Heart right ventricle (tissue), 16 donors: ENCODE measurements around the gene TMEM191C. TPM values are rescaled to one million over a fixed set of nuclear protein-coding genes. Genes with fewer than 3 reads are reported as not detected.
"Not testable (repeated sequence)": the region's sequence is repeated elsewhere in the genome, so short reads cannot be mapped to it uniquely, and the experiment has no call there.

Source experiments
- ATAC-seq, 8 donors: fragments of 200-7000 bp; cut with Tn5 transposase; one replicate each; pipeline ENCODE4 v1.9.1; 2020; ENCODE audit warnings: mild to moderate bottlenecking in 8 of 8, moderate library complexity in 8 of 8, moderate number of reproducible peaks in 1 of 8
- DNase-seq, 2 donors: peaks; one replicate each; pipeline ENCODE4 v3.0.0-alpha.2; 2020
- H3K27ac ChIP-seq, 10 donors: fragments of 200-600 bp; sonication (generic) in 2 of 10; one replicate each; pipeline versions ENCODE4 v1.5.0 to v1.8.0; 2020 to 2022; ENCODE audit warnings: mild to moderate bottlenecking in 3 of 10
- H3K27me3 ChIP-seq, 7 donors: fragments of 200-600 bp; one replicate each; pipeline ENCODE4 v1.8.0; 2021 to 2022; ENCODE audit warnings: mild to moderate bottlenecking in 2 of 7
- H3K36me3 ChIP-seq, 9 donors: fragments of 200-600 bp; sonication (generic) in 1 of 9; one replicate each; pipeline versions ENCODE4 v1.5.0 to v1.8.0; 2020 to 2022; ENCODE audit warnings: mild to moderate bottlenecking in 2 of 9
- H3K4me1 ChIP-seq, 9 donors: fragments of 200-600 bp; sonication (generic) in 1 of 9; one replicate each; pipeline versions ENCODE4 v1.5.0 to v1.8.0; 2020 to 2022; ENCODE audit warnings: mild to moderate bottlenecking in 4 of 9
- H3K4me3 ChIP-seq, 10 donors: fragments of 200-600 bp; sonication (generic) in 2 of 10; one replicate each; pipeline versions ENCODE4 v1.5.0 to v1.8.0; 2020 to 2022; ENCODE audit warnings: mild to moderate bottlenecking in 7 of 10, moderate library complexity in 2 of 10
- H3K9me3 ChIP-seq, 11 donors: fragments of 200-600 bp in 10 of 11; sonication (generic) in 2 of 11; one replicate each; pipeline versions ENCODE4 v1.5.0 to v1.8.0; 2013 to 2022; ENCODE audit warnings: mild to moderate bottlenecking in 2 of 11, control low read depth in 1 of 11, moderate library complexity in 1 of 11
- CTCF ChIP-seq, 9 donors: fragments of 200-600 bp; sonication (generic) in 2 of 9; IDR thresholded peaks; one replicate each; pipeline versions ENCODE4 v1.5.0 to v1.8.0; 2021 to 2022; ENCODE audit warnings: antibody characterized with exemption in 9 of 9, mild to moderate bottlenecking in 5 of 9, moderate library complexity in 1 of 9
- WGBS, 2 donors: extraction: QIAGEN DNeasy Blood & Tissue Kit; methylation state at CpG; one replicate each; pipeline ENCODE4 v1.1.7; 2013; ENCODE audit warnings: inconsistent platforms in 1 of 2; 5-methylcytosine and 5-hydroxymethylcytosine counted together
- intact Hi-C, 10 donors: fragments of 100-400 bp; cut with DNase I; formaldehyde crosslinking; loops; one replicate each; pipeline versions ENCODE4 v1.11.1 to v1.14.2; 2022
- polyA plus RNA-seq, 2 donors: library from polyadenylated mRNA; stranded (reverse); fragments of 200-250 nt; gene quantifications; one replicate each; pipeline ENCODE4 v1.2.3, GENCODE V29; 2013
- total RNA-seq, 10 donors: library from RNA; stranded (reverse); fragmentation: NEBNext Ultra II Directional in 3 of 10; extraction: Animal tissue kit (Norgen Biotek cat#: 25700) in 3 of 10; gene quantifications; one replicate each; pipeline versions ENCODE4 v1.2.1 to v1.2.4, GENCODE V29; 2021 to 2023
- donor health status: Arrhythmogenic right ventricular cardiomyopathy.
- donor health status: ischemic (EF 13 %, LVEDD 7.1; RV severe dilation, severe dysfunction).
- donor health status: healthy with polysubstance abuse.
- donor health status: DM: no; HTN: yes; CAD: no.
- donor health status: DM: no; HTN: no; CAD: no.
- donor health status: ischemic (EF 25% LVEDD 6.9; RV normal size, moderate dysfunction).
- donor health status: ischemic (EF 25% LVEDD 5.7; RV mildly dilated, moderate dysfunction).
- donor health status: healthy.
- donor health status: DM: yes; HTN: yes; CAD: no.
- donor health status: Ischemic cardiomyopathy.
- donor health status: ischemic (EF 35%, LVEDD 5.7; RV mildly dilated, moderate dysfunction).
- donor health status: nonischemic (EF 11% LVEDD 7.7; RV severe dilation, severe dysfunction).
- donor health status: DM: yes; HTN: yes; CAD: no.
- donor health status: PGD.
- donor health status: ischemic (EF 29% LVEDD 5.4; RV normal size, mild dysfunction).
- donor health status: nonischemic (EF 23%, LVEDD 6.1; RV moderate dilation, normal function).

Gene TMEM191C
- total and polyA plus RNA-seq, 12 donors, result 0.26 to 1.8 (median 0.85) TPM; not detected in 2

DNA sequence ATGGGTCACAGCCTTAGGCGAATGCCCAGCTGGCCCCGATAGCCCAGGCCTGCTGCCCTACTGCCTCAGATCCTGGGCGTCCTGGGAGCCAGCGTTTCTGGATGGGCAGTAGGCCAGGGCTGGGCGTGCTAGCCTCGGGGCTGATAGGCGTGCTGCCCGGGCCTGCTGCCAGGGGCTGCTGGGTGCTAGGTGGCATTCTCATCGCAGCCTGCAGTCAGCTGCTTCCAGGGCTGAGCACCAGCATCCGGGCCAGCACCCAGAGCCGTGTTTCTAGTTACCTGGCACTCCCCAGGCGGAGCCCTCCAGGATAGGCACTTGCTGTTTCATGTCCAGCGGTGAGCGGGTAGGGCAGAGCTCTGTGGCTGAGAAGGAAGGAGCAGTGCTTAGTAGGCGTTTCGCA, 26.5 kb upstream of the TMEM191C start:
- intact Hi-C loops, result not testable (repeated sequence)

GRCh38 chr22:21441170-21441569, 26.0 kb upstream of the TMEM191C start:
- H3K27me3 ChIP-seq, ATAC-seq, H3K9me3 ChIP-seq, H3K27ac ChIP-seq, H3K4me3 ChIP-seq, intact Hi-C loops, DNase-seq: not testable (repeated sequence)
- 89 to 95% methylated on average over 2 of the region's 6 CpGs for WGBS, 2 donors
- peaks cover 0 to 29% (median 6%) of the 10 kb centered on the region in 9 donors for H3K36me3 ChIP-seq
- peaks cover 0 to 14% (median 0%) of the 10 kb centered on the region in 9 donors for H3K4me1 ChIP-seq

More for the DNA sequence above, 26.5 kb upstream of the TMEM191C start:
- not testable (repeated sequence) for DNase-seq, H3K4me3 ChIP-seq, H3K9me3 ChIP-seq, H3K27ac ChIP-seq, H3K27me3 ChIP-seq
- peak; percentile 47 to 84 (median 74) for ATAC-seq
- no CpG with 5 or more reads among the region's 16 CpGs for WGBS, 2 donors
- Histone ChIP-seq H3K36me3 (peaks cover 0 to 24% (median 3%) of the 10 kb centered on the region in 9 donors), H3K4me1 (peaks cover 0 to 16% (median 0%) of the 10 kb centered on the region in 9 donors)

DNA sequence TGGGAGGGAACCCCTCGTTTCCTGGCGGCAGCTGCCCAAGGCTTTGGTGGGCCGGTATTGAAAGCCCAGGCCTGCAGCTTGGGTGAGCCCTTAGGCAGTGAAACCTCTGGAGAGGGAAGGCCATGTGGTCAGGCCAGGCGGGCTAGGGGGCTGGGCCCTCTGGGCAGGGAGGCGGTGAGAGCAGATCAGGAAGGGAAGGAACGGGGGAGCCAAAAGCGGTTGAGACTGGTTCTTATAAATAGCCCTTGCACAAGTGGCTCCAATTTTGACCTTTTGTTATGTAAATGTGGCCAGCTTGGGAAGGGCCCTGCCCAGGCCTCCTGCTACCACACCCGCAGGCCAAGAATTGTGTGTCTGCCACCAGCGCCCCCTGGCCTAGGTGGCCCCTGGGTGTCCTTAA, 25.1 kb upstream of the TMEM191C start:
- peak; percentile 61 to 92 (median 82) for ATAC-seq
- H3K4me3 ChIP-seq, H3K27me3 ChIP-seq, DNase-seq, intact Hi-C loops, H3K9me3 ChIP-seq, H3K27ac ChIP-seq: not testable (repeated sequence)
- Histone ChIP-seq H3K4me1 (peaks cover 0 to 12% (median 0%) of the 10 kb centered on the region in 9 donors), H3K36me3 (peaks cover 0 to 39% (median 14%) of the 10 kb centered on the region in 9 donors)
- WGBS, 2 donors, result no CpG with 5 or more reads among the region's 9 CpGs

DNA sequence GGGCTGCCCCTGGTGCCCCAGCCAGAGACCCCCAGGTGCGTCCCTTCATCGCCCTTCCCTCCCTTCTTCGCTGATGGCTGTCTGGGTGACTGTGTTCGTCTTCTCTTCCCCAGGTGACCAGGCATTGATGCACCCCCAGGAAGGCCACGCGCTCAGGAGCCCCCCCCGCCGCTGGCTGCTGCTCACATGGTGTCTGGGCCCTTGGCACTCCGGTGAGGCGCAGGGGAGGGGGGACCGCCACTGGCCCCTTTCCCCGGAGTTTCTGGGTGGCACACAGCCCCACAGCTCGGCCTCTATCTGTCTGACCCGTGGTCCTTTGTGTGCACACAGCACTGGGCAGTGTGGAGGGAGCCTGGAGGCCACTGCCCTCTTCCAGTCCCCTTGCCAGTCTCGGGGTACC, 24.5 kb upstream of the TMEM191C start:
- DNase-seq, result peak; percentile 3 to 13
- H3K4me3 ChIP-seq, ATAC-seq, H3K9me3 ChIP-seq, intact Hi-C loops, H3K27me3 ChIP-seq: not testable (repeated sequence)
- peaks cover 0 to 12% (median 0%) of the 10 kb centered on the region in 9 donors for H3K4me1 ChIP-seq
- 58 to 85% methylated on average over 1 to 4 of the region's 15 CpGs for WGBS, 2 donors
- peaks cover 0 to 42% (median 14%) of the 10 kb centered on the region in 9 donors for H3K36me3 ChIP-seq
- H3K27ac ChIP-seq, result peak overlapping the region in 1 of 10 donors; percentile 5

DNA sequence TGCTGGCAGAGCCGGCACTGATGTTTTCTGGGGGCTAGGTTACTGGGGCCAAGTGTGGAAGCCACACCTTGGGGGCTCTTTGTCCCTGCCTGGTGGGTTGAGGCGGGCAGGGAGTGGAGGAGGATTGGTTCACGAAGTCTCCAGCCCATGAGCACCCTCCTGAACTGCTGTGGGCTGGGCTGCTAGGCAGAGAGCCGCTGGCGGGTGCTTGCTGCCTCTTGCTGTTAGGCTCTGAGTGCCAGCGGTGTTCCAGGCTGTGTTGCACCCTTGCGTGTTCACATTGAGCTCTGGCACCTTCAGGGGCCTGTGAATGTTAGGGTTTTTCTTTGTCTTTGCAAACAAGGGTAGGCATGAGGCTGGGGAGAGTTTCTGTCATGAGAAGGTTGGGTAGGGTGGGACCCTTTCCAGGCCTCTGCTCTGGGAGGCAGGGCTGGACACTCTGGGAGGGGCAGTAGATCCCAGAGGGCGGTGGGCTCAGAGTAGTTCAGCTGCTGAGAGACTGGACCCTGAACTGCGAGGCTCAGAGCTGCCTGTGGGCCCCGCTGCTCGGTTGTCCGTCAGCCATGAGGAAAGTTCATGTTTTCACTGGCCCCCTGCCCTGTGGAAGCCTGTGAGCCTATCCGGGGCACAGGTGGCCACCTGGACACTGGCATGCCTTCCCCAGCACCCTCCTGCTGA, 24.0 kb upstream of the TMEM191C start:
- H3K36me3 ChIP-seq, result peaks cover 0 to 46% (median 14%) of the 10 kb centered on the region in 9 donors
- peaks cover 0 to 12% (median 0%) of the 10 kb centered on the region in 9 donors for H3K4me1 ChIP-seq
- peak overlapping the region in 1 of 10 donors; percentile 5 for H3K27ac ChIP-seq
- 88 to 94% methylated on average over 13 of the region's 13 CpGs for WGBS, 2 donors
- TF ChIP-seq CTCF (IDR thresholded peaks at IDR 0.05), result no peak
- ATAC-seq (no peak), DNase-seq (peak in 1 of 2 donors; percentile 3)
- H3K4me3 ChIP-seq, result no peak overlapping the region
- no peaks in the 10 kb centered on the region for H3K9me3 ChIP-seq
- intact Hi-C loops, result no loop called here
- H3K27me3 ChIP-seq, result no peaks in the 10 kb centered on the region

GRCh38 chr22:21443735-21444421, 23.3 kb upstream of the TMEM191C start:
- no peaks in the 10 kb centered on the region for H3K27me3 ChIP-seq
- 90% methylated on average over 16 of the region's 16 CpGs for WGBS, 2 donors
- ATAC-seq (no peak), DNase-seq (peak; percentile 2 to 8)
- H3K4me1 ChIP-seq, result peaks cover 0 to 12% (median 0%) of the 10 kb centered on the region in 9 donors
- H3K27ac ChIP-seq, result no peak overlapping the region
- intact Hi-C loops, result no loop called here
- no peak for TF ChIP-seq CTCF (IDR thresholded peaks at IDR 0.05)
- no peak overlapping the region for H3K4me3 ChIP-seq
- no peaks in the 10 kb centered on the region for H3K9me3 ChIP-seq
- peaks cover 0 to 46% (median 14%) of the 10 kb centered on the region in 9 donors for H3K36me3 ChIP-seq
